HepG2 (cell line): ENCODE data around the gene METRN. TPM values are rescaled to one million over a fixed set of nuclear protein-coding genes. Genes with fewer than 3 reads are reported as not detected.

Source experiments
- ETV6 ChIP-seq: sonication (generic); formaldehyde crosslinking; conservative IDR thresholded peaks from 2 replicates; pipeline ENCODE4 v1.4.0; 2020; ENCODE audit warnings: missing genetic modification reagents
- MXI1 ChIP-seq: IDR thresholded peaks from 3 replicates; pipeline ENCODE4 v1.6.1; 2012; ENCODE audit warnings: low read depth, low read length, inconsistent platforms, borderline replicate concordance
- NONO ChIP-seq, 2 experiments: fragments of 450-650 bp in 1 of 2; sonication (generic) in 1 of 2; formaldehyde crosslinking in 1 of 2; IDR thresholded peaks in 1 of 2; conservative IDR thresholded peaks in 1 of 2; 2 replicates each; pipeline versions ENCODE4 v1.6.1 to v1.8.0; 2017 to 2022; ENCODE audit warnings: mild to moderate bottlenecking in 1 of 2, missing genetic modification reagents in 1 of 2, moderate library complexity in 1 of 2
- RFXANK ChIP-seq: IDR thresholded peaks from 2 replicates; pipeline ENCODE4 v1.6.1; 2016
- SAP130 ChIP-seq: IDR thresholded peaks from 2 replicates; pipeline ENCODE4 v1.6.1; 2016; ENCODE audit warnings: low read depth
- SRY ChIP-seq: sonication (generic); formaldehyde crosslinking; IDR thresholded peaks from 2 replicates; pipeline ENCODE4 v1.8.0; 2022; ENCODE audit warnings: mild to moderate bottlenecking, missing genetic modification reagents
- ZNF329 ChIP-seq: sonication (generic); formaldehyde crosslinking; IDR thresholded peaks from 2 replicates; pipeline ENCODE4 v1.9.0; 2021; ENCODE audit warnings: low read depth, mild to moderate bottlenecking, missing genetic modification reagents
- ZNF567 ChIP-seq: sonication (generic); formaldehyde crosslinking; IDR thresholded peaks from 2 replicates; pipeline ENCODE4 v1.8.1; 2023; ENCODE audit warnings: mild to moderate bottlenecking, missing genetic modification reagents, borderline replicate concordance
- ZNF614 ChIP-seq: IDR thresholded peaks from 2 replicates; pipeline ENCODE4 v1.6.1; 2018; ENCODE audit warnings: missing biosample characterization, missing genetic modification reagents, inconsistent platforms, borderline replicate concordance
- ZNF713 ChIP-seq: sonication (generic); formaldehyde crosslinking; IDR thresholded peaks from 2 replicates; pipeline ENCODE4 v1.4.0; 2020; ENCODE audit warnings: mild to moderate bottlenecking, missing genetic modification reagents
- ZNF776 ChIP-seq: sonication (generic); formaldehyde crosslinking; IDR thresholded peaks from 2 replicates; pipeline ENCODE4 v1.4.0; 2020; ENCODE audit warnings: mild to moderate bottlenecking, missing genetic modification reagents
- polyA plus RNA-seq, 8 experiments: library from polyadenylated mRNA; depleted of rRNA in 3 of 8; stranded (reverse) in 7 of 8; unstranded in 1 of 8; fragments of >200 nt; fragmentation: Illumina TruSeq in 4 of 8; extraction: Trizol in 4 of 8; gene quantifications; 2 replicates each; pipeline versions ENCODE4 v1.2.1 to v1.2.3, GENCODE V29; 2011 to 2016; ENCODE audit warnings: low read depth in 4 of 8, missing spikeins in 1 of 8, mixed read lengths in 1 of 8; ENCODE audit not compliant: insufficient read depth in 1 of 8
- total RNA-seq, 5 experiments: library from RNA; depleted of rRNA; stranded (reverse); fragments of >200 nt; fragmentation: Illumina TruSeq; extraction: Trizol; gene quantifications; 2 replicates each; pipeline ENCODE4 v1.2.3, GENCODE V29; 2016; ENCODE audit warnings: low read depth in 1 of 5
- TF ChIP-seq, protein P1 (sequence below): sonication (generic); formaldehyde crosslinking; IDR thresholded peaks from 2 replicates; pipeline ENCODE4 v1.4.0; 2020; ENCODE audit warnings: mild to moderate bottlenecking, missing genetic modification reagents, borderline replicate concordance
- TF ChIP-seq, protein P2 (sequence below): sonication (generic); formaldehyde crosslinking; IDR thresholded peaks from 2 replicates; pipeline ENCODE4 v1.4.0; 2020; ENCODE audit warnings: missing genetic modification reagents
- TF ChIP-seq, protein P3 (sequence below): sonication (generic); formaldehyde crosslinking; IDR thresholded peaks from 2 replicates; pipeline ENCODE4 v1.8.1; 2023; ENCODE audit warnings: mild to moderate bottlenecking, inconsistent platforms, moderate library complexity, missing genetic modification reagents, borderline replicate concordance
- TF ChIP-seq, protein P4 (sequence below): sonication (generic); formaldehyde crosslinking; IDR thresholded peaks from 2 replicates; pipeline ENCODE4 v1.4.0; 2020; ENCODE audit warnings: missing genetic modification reagents

Gene METRN
- total and polyA plus RNA-seq, 2 of the 13 experiments (the other 11 are each of a cell fraction or from before 2014, with no cell fraction given) = 25.5 to 46.1 TPM

DNA sequence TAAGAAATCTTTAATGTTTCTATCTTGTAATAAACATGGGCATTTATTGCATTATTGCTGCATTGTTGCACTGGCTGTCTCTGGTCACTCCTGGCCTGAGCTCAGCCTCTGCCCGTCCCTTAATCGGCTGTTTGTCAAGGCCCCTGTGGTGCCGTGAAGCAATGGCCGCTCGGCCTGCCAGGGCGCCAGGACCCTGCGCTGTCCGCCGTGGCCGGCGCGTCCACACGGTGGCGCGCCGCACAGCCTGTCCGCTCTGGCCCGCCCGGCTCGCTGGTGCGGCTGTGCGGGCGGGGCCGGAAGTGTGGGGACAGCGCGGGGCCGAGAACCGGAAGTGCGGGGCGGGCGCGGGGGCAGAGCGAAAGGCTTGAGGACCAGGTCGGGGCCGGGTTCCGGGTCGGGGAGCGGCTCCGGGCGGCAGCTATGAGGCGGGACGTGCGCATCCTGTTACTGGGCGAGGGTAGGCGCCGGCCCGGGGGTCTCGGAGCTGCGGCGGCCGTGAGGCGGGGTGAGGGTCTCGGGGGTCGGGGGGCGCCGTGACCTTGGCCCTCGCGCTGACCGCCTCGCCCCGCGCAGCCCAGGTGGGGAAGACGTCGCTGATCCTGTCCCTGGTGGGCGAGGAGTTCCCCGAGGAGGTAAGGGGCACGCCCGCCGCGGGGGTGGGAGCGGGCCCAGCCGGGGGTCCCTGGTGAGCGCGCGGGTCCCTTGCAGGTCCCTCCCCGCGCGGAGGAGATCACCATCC is 47.0 kb upstream of the METRN start, which contains the start of gene RHOT2 (continued):
- TF ChIP-seq ZNF776 (CRISPR knock-in tag) = no peak
- TF ChIP-seq MXI1 = peak; percentile 87; the same call in 1 of the 3 replicates
- TF ChIP-seq, protein P1, sequence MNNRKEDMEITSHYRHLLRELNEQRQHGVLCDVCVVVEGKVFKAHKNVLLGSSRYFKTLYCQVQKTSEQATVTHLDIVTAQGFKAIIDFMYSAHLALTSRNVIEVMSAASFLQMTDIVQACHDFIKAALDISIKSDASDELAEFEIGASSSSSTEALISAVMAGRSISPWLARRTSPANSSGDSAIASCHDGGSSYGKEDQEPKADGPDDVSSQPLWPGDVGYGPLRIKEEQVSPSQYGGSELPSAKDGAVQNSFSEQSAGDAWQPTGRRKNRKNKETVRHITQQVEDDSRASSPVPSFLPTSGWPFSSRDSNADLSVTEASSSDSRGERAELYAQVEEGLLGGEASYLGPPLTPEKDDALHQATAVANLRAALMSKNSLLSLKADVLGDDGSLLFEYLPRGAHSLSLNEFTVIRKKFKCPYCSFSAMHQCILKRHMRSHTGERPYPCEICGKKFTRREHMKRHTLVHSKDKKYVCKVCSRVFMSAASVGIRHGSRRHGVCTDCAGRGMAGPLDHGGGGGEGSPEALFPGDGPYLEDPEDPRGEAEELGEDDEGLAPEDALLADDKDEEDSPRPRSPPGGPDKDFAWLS (CRISPR knock-in tag) = no peak
- TF ChIP-seq SAP130 (CRISPR knock-in tag) = peak; percentile 97
- TF ChIP-seq ZNF329 (CRISPR knock-in tag) = peak; percentile 91
- TF ChIP-seq ZNF614 (CRISPR knock-in tag) = peak; percentile 59; the same call in 1 of the 2 replicates
- TF ChIP-seq, protein P2, sequence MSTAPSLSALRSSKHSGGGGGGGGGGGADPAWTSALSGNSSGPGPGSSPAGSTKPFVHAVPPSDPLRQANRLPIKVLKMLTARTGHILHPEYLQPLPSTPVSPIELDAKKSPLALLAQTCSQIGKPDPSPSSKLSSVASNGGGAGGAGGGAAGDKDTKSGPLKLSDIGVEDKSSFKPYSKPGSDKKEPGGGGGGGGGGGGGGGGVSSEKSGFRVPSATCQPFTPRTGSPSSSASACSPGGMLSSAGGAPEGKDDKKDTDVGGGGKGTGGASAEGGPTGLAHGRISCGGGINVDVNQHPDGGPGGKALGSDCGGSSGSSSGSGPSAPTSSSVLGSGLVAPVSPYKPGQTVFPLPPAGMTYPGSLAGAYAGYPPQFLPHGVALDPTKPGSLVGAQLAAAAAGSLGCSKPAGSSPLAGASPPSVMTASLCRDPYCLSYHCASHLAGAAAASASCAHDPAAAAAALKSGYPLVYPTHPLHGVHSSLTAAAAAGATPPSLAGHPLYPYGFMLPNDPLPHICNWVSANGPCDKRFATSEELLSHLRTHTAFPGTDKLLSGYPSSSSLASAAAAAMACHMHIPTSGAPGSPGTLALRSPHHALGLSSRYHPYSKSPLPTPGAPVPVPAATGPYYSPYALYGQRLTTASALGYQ (CRISPR knock-in tag) = peak; percentile 64; the same call in 1 of the 2 replicates
- no peak for TF ChIP-seq NONO (IDR thresholded peaks at IDR 0.05)
- TF ChIP-seq NONO (CRISPR knock-in tag; conservative IDR thresholded peaks at IDR 0.05) = peak; percentile 99
- TF ChIP-seq SRY (CRISPR knock-in tag) = peak; percentile 58; the same call in 1 of the 2 replicates
- TF ChIP-seq, protein P3, sequence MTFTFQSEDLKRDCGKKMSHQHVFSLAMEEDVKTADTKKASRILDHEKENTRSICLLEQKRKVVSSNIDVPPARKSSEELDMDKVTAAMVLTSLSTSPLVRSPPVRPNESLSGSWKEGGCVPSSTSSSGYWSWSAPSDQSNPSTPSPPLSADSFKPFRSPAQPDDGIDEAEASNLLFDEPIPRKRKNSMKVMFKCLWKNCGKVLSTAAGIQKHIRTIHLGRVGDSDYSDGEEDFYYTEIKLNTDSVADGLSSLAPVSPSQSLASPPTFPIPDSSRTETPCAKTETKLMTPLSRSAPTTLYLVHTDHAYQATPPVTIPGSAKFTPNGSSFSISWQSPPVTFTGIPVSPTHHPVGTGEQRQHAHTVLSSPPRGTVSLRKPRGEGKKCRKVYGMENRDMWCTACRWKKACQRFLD = peak; percentile 58; the same call in 1 of the 2 replicates
- TF ChIP-seq, protein P4, sequence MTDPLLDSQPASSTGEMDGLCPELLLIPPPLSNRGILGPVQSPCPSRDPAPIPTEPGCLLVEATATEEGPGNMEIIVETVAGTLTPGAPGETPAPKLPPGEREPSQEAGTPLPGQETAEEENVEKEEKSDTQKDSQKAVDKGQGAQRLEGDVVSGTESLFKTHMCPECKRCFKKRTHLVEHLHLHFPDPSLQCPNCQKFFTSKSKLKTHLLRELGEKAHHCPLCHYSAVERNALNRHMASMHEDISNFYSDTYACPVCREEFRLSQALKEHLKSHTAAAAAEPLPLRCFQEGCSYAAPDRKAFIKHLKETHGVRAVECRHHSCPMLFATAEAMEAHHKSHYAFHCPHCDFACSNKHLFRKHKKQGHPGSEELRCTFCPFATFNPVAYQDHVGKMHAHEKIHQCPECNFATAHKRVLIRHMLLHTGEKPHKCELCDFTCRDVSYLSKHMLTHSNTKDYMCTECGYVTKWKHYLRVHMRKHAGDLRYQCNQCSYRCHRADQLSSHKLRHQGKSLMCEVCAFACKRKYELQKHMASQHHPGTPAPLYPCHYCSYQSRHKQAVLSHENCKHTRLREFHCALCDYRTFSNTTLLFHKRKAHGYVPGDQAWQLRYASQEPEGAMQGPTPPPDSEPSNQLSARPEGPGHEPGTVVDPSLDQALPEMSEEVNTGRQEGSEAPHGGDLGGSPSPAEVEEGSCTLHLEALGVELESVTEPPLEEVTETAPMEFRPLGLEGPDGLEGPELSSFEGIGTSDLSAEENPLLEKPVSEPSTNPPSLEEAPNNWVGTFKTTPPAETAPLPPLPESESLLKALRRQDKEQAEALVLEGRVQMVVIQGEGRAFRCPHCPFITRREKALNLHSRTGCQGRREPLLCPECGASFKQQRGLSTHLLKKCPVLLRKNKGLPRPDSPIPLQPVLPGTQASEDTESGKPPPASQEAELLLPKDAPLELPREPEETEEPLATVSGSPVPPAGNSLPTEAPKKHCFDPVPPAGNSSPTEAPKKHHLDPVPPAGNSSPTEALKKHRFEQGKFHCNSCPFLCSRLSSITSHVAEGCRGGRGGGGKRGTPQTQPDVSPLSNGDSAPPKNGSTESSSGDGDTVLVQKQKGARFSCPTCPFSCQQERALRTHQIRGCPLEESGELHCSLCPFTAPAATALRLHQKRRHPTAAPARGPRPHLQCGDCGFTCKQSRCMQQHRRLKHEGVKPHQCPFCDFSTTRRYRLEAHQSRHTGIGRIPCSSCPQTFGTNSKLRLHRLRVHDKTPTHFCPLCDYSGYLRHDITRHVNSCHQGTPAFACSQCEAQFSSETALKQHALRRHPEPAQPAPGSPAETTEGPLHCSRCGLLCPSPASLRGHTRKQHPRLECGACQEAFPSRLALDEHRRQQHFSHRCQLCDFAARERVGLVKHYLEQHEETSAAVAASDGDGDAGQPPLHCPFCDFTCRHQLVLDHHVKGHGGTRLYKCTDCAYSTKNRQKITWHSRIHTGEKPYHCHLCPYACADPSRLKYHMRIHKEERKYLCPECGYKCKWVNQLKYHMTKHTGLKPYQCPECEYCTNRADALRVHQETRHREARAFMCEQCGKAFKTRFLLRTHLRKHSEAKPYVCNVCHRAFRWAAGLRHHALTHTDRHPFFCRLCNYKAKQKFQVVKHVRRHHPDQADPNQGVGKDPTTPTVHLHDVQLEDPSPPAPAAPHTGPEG (CRISPR knock-in tag) = 0 out of 2 replicates have a peak, but pooled peaks have one; percentile 54
- 0 out of 2 replicates have a peak, but pooled peaks have one; percentile 46 for TF ChIP-seq RFXANK
- peak; percentile 96; the same call in 1 of the 2 replicates for TF ChIP-seq ZNF713 (CRISPR knock-in tag)
- peak; percentile 81; the same call in 1 of the 2 replicates for TF ChIP-seq ZNF567 (CRISPR knock-in tag)
- TF ChIP-seq ETV6 (CRISPR knock-in tag) = peak; percentile 81
